Ovary (tissue), 9 donors: ENCODE data around the gene ZCRB1. TPM values are rescaled to one million over a fixed set of nuclear protein-coding genes. Genes with fewer than 3 reads are reported as not detected.

Experiments used
- DNase-seq, 5 donors: peaks; one replicate each; pipeline ENCODE4 v3.0.0-alpha.2; 2019 to 2020
- H3K27ac ChIP-seq, 2 donors: fragments of 200-600 bp; one replicate each; pipeline versions ENCODE4 v1.5.1 to v1.8.0; 2019 to 2022
- H3K27me3 ChIP-seq: fragments of 200-600 bp; one replicate; pipeline ENCODE4 v1.8.0; 2022
- H3K36me3 ChIP-seq: fragments of 200-600 bp; sonication (generic); one replicate; pipeline ENCODE4 v1.5.1; 2019
- H3K4me1 ChIP-seq: one replicate; pipeline ENCODE4 v1.8.1; 2013; ENCODE audit warnings: mild to moderate bottlenecking, moderate library complexity; ENCODE audit not compliant: insufficient read depth
- H3K4me3 ChIP-seq: fragments of 200-600 bp; sonication (generic); one replicate; pipeline ENCODE4 v1.5.1; 2017
- H3K9me3 ChIP-seq, 2 donors: fragments of 200-600 bp in 1 of 2; sonication (generic) in 1 of 2; one replicate each; pipeline versions ENCODE4 v1.5.1 to v1.8.1; 2013 to 2019; ENCODE audit warnings: mild to moderate bottlenecking in 1 of 2, moderate library complexity in 1 of 2
- EP300 ChIP-seq: sonication (generic); formaldehyde crosslinking; IDR thresholded peaks from one replicate; pipeline ENCODE4 v1.6.1; 2017; ENCODE audit warnings: antibody characterized with exemption
- POLR2A ChIP-seq: fragments of 450-650 bp; IDR thresholded peaks from one replicate; pipeline ENCODE4 v1.6.1; 2017; ENCODE audit warnings: antibody characterized with exemption, mild to moderate bottlenecking, moderate library complexity
- WGBS, 3 donors: extraction: QIAGEN DNeasy Blood & Tissue Kit in 1 of 3; methylation state at CpG; one replicate each; pipeline versions ENCODE4 v1.1.5 to v1.1.7; 2013 to 2017; 5-methylcytosine and 5-hydroxymethylcytosine counted together
- intact Hi-C, 4 donors: fragments of 100-400 bp; cut with DNase I; formaldehyde crosslinking; loops; one replicate each; pipeline versions ENCODE4 v1.11.0 to v1.15.1; 2022 to 2023
- polyA plus RNA-seq, 2 donors: library from polyadenylated mRNA; stranded (reverse); fragments of 200-250 nt in 1 of 2; fragments of 350-450 nt in 1 of 2; fragmentation: Illumina TruSeq in 1 of 2; extraction: RNeasy Lipid Tissue Mini Kit (QIAGEN cat#74804) in 1 of 2; gene quantifications; one replicate each; pipeline ENCODE4 v1.2.3, GENCODE V29; 2013 to 2014
- total RNA-seq, 7 donors: library from RNA; depleted of rRNA in 2 of 7; stranded (reverse); fragments of >200 nt in 2 of 7; fragmentation: NEBNext Ultra II Directional in 3 of 7; extraction: Animal tissue kit (Norgen Biotek cat#: 25700) in 3 of 7; gene quantifications; one replicate each; pipeline versions ENCODE4 v1.1.0 to v1.2.4, GENCODE V29; 2016 to 2023
- TF ChIP-seq, protein P1 (sequence below), 3 donors: fragments of 450-650 bp in 2 of 3; fragments of 200-600 bp in 1 of 3; IDR thresholded peaks; one replicate each; pipeline versions ENCODE4 v1.5.1 to v1.8.0; 2016 to 2022; ENCODE audit warnings: antibody characterized with exemption in 3 of 3, mild to moderate bottlenecking in 1 of 3
- donor health status: DM: no; HTN: no; CAD: no; lungs with moderate emphysema.
- donor health status: DM: no; HTN: no; CAD: no.
- donor health status: Bipolar disorder and iron deficiency.
- donor health status: DM: yes; HTN: yes; CAD: no.
- donor health status: DM: no; HTN: no; CAD: no.
- donor health status: DM: yes; HTN: yes; CAD: no.

The ZCRB1 gene
- total and polyA plus RNA-seq, 9 donors, result 26.5 to 61.6 (median 41.5) TPM

DNA sequence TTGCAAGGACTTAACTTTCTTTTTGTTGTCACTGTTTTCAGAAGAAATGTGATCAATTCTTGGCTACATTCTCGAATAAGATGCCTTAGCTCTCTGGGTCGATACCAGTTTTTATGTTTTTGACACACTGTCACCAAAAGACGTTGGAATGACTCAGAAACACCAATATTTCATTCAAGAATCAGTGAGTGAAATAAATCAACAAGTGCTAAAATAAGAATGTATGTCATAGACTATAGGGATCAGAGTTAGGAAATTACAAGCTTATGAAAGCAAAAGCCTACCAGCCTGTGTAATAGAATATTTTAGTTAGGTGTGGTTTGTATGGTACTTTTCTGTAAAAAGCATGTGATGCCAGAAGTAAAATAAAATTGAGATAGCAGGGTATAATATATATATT is 17.8 kb upstream of the ZCRB1 start:
- H3K36me3 ChIP-seq, result no peaks in the 10 kb centered on the region
- H3K27ac ChIP-seq, result no peak overlapping the region
- no peaks in the 10 kb centered on the region for H3K27me3 ChIP-seq
- no peaks in the 10 kb centered on the region for H3K9me3 ChIP-seq
- intact Hi-C loops, result no loop called here
- DNase-seq, result no peak
- WGBS, 3 donors, result 73 to 83% (median 77%) methylated on average over 3 of the region's 3 CpGs
- no peak for TF ChIP-seq EP300
- TF ChIP-seq, protein P1, sequence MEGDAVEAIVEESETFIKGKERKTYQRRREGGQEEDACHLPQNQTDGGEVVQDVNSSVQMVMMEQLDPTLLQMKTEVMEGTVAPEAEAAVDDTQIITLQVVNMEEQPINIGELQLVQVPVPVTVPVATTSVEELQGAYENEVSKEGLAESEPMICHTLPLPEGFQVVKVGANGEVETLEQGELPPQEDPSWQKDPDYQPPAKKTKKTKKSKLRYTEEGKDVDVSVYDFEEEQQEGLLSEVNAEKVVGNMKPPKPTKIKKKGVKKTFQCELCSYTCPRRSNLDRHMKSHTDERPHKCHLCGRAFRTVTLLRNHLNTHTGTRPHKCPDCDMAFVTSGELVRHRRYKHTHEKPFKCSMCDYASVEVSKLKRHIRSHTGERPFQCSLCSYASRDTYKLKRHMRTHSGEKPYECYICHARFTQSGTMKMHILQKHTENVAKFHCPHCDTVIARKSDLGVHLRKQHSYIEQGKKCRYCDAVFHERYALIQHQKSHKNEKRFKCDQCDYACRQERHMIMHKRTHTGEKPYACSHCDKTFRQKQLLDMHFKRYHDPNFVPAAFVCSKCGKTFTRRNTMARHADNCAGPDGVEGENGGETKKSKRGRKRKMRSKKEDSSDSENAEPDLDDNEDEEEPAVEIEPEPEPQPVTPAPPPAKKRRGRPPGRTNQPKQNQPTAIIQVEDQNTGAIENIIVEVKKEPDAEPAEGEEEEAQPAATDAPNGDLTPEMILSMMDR (IDR thresholded peaks at IDR 0.05), result no peak
- TF ChIP-seq POLR2A, result no peak
- H3K4me1 ChIP-seq, result no peaks in the 10 kb centered on the region
- H3K4me3 ChIP-seq, result no peak overlapping the region

DNA sequence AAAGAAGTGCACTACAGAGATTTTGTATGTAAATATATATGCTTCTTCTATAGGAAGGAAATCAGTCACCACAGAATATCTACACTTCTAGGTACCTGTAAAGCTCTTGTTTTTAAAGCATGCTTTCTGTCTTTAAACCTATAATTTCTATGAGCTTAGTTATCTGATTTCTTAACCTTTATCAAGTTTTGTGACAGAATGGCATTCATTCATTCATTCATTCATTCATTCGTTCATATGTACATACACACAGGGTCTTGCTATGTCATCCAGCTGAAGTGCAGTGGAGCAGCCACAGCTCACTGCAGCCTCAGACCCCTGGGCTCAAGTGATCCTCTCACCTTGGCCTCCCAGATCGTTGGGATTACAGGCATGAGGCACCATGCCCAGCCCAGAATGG is 16.1 kb upstream of the ZCRB1 start:
- intact Hi-C loops, result no loop called here
- no peak overlapping the region for H3K27ac ChIP-seq
- 75 to 90% (median 81%) methylated on average over 2 of the region's 2 CpGs for WGBS, 3 donors

DNA sequence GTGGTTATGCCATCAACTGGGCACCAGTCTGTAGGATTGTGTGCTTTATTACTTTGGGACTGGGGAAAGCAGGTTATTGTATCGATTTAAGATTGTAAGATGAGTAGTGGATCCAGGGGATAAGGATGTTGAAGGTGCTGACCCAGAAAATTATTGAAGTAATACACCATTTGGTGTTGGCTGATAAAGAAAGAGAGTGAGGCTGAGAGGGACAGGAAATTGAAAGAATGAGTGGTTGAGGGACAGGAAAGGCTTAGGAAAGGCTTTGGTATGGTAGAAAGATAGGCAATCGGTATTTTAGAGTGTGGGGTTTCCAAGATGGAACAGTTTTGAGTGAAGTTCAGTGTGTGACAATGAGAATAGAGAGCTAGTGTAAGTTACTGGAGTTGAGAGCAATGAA is 12.4 kb upstream of the ZCRB1 start:
- 95 to 97% (median 96%) methylated on average over 2 of the region's 2 CpGs for WGBS, 3 donors
- no peaks in the 10 kb centered on the region for H3K9me3 ChIP-seq
- H3K36me3 ChIP-seq, result no peaks in the 10 kb centered on the region
- no peak overlapping the region for H3K27ac ChIP-seq
- H3K4me1 ChIP-seq, result no peaks in the 10 kb centered on the region
- intact Hi-C loops, result no loop called here
- no peak for DNase-seq
- no peaks in the 10 kb centered on the region for H3K27me3 ChIP-seq
- no peak overlapping the region for H3K4me3 ChIP-seq
- TF ChIP-seq POLR2A (no peak), EP300 (no peak)
- TF ChIP-seq, protein P1 (IDR thresholded peaks at IDR 0.05), result no peak

More for the DNA sequence above, 16.1 kb upstream of the ZCRB1 start:
- H3K36me3 ChIP-seq, result no peaks in the 10 kb centered on the region
- H3K27me3 ChIP-seq, result no peaks in the 10 kb centered on the region
- no peaks in the 10 kb centered on the region for H3K4me1 ChIP-seq
- no peaks in the 10 kb centered on the region for H3K9me3 ChIP-seq
- no peak for DNase-seq
- TF ChIP-seq EP300 (no peak), POLR2A (no peak)
- TF ChIP-seq, protein P1 (IDR thresholded peaks at IDR 0.05), result no peak
- no peak overlapping the region for H3K4me3 ChIP-seq

DNA sequence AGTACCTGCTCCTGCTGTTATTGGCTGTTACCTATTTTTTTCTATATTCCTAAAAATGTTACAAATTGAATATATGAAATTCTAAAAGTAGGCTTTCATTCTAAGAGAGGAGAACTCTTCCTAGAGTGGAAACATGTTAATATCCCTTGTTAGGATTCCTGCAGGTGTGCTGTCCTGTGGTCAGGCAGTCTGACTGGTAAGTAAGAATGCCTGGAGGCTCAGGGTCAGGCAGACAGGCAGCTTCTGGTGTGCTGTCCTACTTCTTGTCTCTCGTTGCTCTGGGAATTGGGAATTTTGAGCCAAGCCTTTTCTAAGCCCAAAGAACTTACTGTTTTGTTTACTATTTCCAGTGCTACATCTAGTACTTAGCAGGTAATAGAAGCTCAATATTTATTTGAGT is 10.4 kb upstream of the ZCRB1 start:
- Histone ChIP-seq H3K4me3 (no peak overlapping the region), H3K9me3 (no peaks in the 10 kb centered on the region), H3K36me3 (no peaks in the 10 kb centered on the region), H3K27ac (no peak overlapping the region), H3K27me3 (no peaks in the 10 kb centered on the region), H3K4me1 (no peaks in the 10 kb centered on the region)
- DNase-seq, result no peak
- intact Hi-C loops, result no loop called here
- TF ChIP-seq, protein P1 (IDR thresholded peaks at IDR 0.05), result no peak
- 47 to 62% (median 50%) methylated on average over 1 of the region's 1 CpG for WGBS, 3 donors
